GM11168 (cell line): ENCODE results near the gene ABHD1.
"Not testable (repeated sequence)": the region's sequence is repeated elsewhere in the genome, so short reads cannot be mapped to it uniquely, and the experiment has no call there.

Source experiments
- in situ Hi-C: fragments of 300-500 bp; cut with MboI; formaldehyde crosslinking; loops from one replicate; pipeline ENCODE4 v1.12.0; 2022; ENCODE audit warnings: low sequenced_read_pairs; ENCODE audit not compliant: unreplicated experiment

Gene ABHD1

DNA sequence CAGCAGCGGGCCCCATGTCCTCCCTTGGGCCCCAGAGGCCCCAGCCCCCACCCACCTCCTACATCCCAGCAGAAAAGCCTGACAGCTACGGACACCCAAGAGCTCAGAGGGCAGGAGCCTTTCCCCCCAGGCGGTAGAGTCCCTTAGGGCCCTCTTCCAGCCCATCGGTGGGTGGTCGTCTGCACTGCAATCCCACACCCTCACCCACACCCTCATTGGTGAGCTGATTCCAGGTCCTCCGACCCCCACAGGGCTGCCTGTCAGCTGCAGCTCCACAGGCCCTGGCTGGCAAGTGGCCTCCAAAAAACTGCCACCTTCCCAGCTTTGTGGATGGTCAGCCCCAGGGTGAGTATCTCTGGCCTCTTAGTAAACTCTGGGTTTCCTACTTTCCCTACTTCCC, 35.7 kb downstream of the ABHD1 start:
- in situ Hi-C loops, result no loop called here

DNA sequence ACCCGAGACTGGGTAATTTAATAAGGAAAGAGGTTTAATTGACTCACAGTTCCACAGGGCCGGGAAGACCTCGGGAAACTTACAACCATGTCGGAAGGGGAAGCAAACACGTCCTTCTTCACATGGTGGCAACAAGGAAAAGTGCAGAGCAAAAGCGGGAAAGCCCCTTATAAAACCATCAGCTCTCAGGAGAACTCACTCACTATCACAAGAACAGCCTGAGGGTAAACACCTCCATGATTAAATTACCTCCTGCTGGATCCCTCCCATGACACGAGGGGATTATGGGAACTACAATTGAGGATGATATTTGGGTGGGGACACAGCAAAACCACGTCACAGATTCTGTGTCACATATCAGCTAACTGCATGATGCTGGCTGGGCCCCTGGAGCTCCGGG, 36.6 kb downstream of the ABHD1 start:
- in situ Hi-C loops, result no loop called here

DNA sequence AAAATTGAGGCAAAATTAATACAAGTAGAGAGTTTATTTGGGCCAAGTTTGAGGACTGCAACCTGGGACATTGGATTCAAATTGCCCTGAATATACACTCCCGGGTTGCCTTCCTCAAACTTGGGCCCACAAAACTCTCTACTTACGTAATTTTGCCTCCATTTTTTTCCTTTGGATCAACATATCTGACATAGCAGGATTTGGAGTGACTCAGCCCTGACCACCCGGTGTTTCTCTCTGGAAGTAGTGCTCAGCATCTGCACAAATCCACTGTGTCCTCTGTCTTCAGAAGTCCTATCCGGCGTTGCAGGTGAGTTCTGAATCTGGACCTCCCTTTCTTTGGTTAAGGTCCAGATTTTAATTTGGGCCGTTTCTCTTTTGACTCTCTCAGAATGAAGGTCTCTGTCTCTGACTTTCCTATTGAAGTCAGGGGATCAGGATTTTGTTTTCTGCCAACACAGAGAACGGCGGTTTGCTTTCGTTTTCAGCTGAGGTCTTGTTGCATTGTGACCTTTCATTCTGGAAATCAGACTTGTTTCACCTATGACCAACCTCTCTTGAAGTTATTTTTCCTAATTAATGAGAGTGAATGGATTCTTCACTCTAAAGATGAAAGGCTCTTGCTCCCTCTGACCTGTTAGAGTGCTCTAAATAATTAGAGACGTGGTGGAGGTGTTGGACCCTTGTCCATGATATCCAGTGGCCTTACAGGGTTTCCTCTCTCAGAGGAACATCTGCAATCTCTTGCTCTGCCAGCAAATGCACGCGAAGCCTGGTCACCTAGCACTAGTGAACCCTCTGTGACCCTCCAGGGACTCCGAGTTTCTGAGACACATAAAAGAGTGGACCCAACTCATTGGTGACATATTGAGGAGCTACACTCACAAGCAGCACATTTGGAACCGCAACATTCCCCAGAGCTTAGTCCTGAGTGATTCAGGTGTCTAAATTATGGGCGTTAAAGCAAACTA, 38.8 kb downstream of the ABHD1 start:
- in situ Hi-C loops, result no loop called here

DNA sequence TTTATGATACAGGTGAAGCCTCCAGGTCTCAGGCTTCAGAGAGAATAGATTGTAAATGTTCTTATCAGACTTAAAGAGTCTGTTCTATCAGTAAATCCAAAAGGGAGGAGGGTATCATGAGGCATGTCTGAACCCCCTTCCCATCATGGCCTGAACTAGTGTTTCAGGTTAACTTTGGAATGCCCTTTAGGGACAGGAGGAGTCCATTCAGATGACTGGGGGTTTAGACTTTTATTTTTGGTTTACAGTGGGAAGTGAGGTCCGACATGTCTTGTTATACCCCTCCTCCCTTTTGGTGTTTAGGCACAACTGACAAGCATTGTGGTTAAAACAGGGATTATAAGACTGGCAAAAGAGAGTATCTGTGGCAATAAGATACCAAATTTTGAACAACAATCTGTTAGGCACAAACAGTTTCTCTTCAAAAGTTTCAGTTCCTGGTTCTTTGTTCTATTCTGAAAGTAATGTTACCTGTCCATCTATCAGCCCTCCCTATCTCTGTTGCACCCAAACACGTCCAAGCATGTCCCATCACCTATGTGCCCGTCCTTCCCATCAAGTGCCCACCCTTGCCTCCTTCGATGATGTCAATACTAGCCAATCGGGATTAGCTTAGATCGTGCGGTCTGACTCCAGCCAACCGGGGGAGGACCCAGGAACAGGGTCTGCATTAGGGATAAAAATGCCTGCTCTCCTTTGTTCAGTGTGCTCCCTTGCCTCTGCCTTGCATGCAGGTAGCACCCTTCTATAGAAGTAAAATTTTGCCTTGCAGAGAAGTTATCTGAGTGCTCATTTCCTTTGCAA, 41.5 kb downstream of the ABHD1 start:
- in situ Hi-C loops, result no loop called here

DNA sequence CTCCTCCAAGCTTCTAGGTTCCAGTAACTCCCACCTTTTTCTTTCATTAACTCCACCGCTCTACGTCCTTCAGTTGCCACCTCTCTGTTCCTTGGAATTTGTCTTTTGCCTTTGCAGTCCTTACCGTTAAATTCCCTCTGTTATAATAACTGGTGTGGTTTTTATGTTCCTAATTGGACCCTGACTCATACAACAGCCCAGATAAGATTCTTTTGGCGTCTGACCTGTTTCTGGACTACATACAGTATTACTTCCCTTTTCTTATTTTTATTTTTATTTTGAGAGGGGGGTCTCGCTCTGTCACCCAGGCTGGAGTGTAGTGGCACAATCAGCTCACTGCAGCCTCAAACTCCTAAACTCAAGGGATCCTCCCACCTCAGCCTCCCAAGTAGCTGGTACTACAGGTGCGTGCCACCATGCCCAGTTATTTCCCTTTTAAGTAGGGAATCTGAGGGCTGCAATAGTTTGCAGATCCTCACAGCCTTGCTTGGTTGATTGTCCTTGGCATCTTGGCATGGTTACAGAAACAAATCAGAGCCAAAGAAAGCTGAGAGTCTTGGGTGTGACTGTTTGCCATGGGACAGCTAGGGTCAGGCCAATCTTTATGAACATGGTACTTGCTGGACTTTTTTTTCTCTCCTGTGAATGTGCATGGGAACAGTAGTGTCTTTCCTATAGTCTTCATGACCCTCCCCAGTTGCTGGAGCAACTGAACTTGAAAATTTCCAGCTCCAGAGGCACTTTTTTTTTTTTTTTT, 47.1 kb downstream of the ABHD1 start:
- in situ Hi-C loops, result no loop called here

DNA sequence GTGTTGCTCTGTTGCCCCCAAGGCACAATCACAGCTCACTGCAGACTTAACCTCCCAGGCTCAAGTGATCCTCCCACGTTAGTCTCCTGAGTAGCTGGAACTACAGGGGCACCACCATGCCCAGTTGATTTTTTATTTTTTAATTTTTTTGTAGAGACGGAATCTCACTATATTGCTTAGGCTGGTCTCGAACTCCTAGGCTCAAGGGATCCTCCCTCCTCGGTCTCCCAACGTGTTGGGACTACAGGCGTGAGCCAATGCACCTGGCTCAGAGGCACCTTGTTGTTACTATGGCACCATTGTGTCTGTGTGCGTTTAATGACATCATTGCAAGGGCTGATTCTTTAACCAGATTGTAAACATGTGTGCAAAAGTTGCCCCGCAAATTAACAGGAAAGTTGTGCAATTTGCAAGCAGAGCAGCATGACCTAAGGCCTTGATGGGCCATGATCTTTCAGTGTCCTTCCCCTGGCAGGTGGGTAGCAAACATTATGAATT, 47.8 kb downstream of the ABHD1 start:
- in situ Hi-C loops, result no loop called here

DNA sequence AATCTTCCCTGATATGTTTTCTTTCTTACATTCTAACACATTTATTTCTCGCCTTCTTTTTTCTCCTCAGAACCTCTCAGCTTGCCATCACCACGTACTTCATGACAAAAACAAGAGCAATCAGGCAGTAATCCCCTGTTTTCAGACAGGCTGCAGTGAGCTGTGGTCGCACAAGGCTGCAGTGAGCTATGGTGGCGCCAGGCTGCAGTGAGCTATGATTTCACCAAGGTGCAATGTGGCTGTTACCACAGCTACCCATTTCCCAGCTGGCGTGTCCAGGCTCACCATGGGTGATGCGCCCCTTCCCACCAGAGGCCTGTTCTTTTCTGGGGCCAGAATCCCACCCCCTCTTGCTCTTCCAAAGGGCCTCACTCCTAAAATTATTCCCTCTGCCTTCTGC, 51.0 kb downstream of the ABHD1 start:
- in situ Hi-C loops, result no loop called here

DNA sequence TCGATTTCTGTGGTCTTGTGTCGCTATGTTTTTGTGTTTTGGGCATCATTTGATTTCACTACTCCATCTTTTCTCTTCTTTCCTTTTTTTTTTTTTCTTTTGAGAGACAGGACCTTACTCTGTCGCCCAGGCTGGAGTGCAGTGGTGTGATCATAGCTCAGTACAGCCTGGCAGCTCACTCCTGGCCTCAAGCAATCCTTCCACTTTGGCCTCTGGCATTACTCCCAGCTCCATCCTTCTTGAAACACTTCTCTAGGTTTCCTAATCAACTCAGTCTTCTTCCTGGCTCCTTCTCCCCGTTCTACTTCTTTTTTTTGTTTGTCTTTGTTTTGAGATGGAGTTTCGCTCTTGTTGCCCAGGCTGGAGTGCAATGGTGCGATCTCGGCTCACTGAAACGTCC, 51.7 kb downstream of the ABHD1 start:
- in situ Hi-C loops, result no loop called here

DNA sequence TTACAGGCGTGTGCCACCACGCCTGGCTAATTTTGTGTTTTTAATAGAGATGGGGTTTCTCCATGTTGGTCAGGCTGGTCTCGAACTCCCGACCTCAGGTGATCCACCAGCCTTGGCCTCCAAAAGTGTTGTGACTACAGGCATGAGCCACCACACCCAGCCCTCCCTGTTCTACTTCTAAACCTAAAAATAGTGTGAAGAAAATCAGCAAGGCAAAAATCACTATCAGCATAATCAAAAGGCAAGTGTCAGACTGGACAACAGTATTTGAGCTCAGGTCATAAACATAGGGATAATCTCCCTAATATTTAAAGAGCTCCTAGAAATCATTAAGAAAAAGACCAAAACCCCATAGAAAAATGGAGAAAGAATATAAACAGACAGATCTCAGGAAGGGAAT, 52.2 kb downstream of the ABHD1 start:
- in situ Hi-C loops, result not testable (repeated sequence)

DNA sequence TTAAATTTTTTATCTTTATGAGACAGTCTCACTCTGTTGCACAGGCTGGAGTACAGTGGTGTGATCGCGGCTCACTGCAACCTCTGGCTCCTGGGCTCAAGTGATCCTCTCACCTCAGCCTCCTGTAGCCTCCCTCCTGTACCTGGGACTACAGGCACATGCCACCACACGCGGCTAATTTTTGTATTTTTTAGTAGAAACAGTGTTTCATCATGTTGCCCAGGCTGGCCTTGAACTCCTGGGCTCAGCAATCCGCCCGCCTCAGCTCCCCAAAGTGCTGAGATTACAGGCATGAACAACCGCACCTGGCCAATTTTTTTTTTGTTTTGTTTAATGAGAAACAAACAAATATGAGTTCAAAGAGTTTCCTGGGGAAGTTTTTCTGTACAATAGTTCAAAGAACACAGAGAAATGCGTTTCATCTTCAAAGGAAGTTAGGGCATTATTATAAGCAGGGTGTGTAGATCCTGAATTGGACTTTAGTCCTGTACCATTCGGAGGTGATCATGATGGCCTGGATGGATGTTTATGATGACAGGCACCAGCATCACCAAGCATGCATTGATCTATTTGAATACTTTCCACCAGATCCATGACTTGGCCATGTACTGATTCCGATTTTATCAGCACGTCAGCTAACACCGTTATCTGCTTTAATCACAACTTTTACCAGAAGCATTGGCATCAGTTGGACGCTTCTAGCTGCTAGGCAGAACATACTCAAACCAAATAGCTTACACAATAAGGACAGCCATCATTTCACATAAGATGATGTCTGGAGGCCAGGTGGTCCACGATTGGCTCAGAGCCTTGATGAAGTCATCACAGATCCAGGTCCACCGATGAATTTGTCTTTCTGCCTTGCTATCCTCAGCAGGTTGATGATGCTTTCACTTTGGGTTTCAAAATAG, 54.1 kb downstream of the ABHD1 start:
- in situ Hi-C loops, result no loop called here

DNA sequence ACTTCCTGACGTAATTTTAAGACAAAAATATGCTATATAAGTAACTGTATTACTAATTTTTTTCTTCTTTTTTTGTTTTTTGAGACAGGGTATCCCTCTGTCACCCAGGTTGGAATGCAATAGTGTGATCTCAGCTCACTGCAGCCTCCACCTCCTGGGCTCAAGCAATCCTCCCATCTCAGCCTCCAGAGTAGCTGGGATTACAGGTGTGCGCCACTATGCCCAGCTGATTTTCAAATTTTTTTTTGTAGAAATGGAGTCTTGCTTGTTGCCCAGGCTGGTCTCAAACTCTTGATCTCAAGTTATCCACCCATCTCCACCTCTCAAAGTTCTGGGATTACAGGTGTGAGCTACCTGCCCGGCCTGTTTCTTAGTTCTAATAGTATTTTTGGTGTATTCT, 54.9 kb downstream of the ABHD1 start:
- in situ Hi-C loops, result no loop called here

DNA sequence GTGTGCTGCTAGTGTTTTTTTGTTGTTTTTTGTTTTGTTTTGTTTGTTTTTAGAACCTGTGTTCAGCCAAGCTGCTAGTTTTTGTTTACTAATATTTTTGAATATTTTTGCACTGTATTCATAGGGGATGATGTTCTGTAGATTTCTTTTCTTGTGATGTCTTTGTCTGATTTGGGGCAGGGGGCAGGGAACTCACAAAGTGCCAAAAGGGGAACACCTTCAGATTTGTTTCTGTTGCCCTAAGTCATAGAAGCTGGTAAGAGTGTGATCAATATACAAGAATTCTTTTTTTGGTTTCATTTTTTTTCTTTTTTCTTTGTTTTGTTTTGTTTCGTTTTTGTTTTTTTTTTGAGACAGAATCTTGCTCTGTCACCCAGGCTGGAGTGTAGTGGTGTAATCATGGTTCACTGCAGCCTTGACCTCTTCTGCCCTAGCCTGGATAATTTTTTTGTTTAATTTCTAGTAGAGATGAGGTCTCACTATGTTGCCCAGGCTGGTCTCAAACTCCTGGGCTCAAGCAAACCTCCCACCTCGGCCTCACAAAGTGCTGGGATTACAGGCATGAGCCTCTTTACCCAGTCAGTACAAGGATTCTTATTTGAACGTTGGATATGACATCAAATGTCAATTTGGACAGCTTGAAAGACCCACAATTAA, 55.9 kb downstream of the ABHD1 start:
- in situ Hi-C loops, result no loop called here
